ENCODE results near the gene NAA60.

DNA sequence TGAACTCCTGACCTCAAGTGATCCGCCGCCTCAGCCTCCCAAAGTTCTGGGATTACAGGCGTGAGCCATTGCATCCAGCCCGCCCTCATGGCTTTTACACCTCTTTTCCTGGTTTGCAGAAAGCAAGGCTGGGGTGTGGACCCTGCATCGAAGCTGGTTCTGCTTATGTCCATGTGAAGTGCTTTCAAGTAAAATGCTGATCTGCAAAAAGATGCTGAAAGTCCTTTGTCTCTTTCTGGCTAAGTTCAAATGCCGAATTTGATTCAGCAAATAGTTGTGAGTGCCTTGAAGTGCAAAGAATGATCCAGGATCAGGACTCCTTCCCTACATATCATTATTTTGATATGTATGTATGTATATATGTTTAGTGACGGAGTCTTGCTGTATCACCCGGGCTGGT lies 17.1 kb downstream of the NAA60 start:
- TF ChIP-seq, protein P1, sequence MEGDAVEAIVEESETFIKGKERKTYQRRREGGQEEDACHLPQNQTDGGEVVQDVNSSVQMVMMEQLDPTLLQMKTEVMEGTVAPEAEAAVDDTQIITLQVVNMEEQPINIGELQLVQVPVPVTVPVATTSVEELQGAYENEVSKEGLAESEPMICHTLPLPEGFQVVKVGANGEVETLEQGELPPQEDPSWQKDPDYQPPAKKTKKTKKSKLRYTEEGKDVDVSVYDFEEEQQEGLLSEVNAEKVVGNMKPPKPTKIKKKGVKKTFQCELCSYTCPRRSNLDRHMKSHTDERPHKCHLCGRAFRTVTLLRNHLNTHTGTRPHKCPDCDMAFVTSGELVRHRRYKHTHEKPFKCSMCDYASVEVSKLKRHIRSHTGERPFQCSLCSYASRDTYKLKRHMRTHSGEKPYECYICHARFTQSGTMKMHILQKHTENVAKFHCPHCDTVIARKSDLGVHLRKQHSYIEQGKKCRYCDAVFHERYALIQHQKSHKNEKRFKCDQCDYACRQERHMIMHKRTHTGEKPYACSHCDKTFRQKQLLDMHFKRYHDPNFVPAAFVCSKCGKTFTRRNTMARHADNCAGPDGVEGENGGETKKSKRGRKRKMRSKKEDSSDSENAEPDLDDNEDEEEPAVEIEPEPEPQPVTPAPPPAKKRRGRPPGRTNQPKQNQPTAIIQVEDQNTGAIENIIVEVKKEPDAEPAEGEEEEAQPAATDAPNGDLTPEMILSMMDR (conservative IDR thresholded peaks at IDR 0.05) = no peak
- no peak for TF ChIP-seq EZH2 (IDR thresholded peaks at IDR 0.05; ENCODE audit: low read depth)

All from PC-9 (cell line).